Coronary artery (tissue), 2 donors: ENCODE measurements around the gene WDFY4.
A peak's percentile ranks its signal among the peaks of the same experiment; 100 is the strongest.

ENCODE experiments used
- DNase-seq: peaks from one replicate; pipeline ENCODE4 v3.0.0-alpha.2; 2017; ENCODE audit warnings: low spot score
- H3K27ac ChIP-seq, 2 donors: fragments of 200-600 bp; sonication (generic); one replicate each; pipeline ENCODE4 v1.5.1; 2016 to 2019
- H3K4me3 ChIP-seq: fragments of 200-600 bp; sonication (generic); 2 replicates; pipeline ENCODE4 v1.5.1; 2016; ENCODE audit warnings: mild to moderate bottlenecking, moderate library complexity
- TF ChIP-seq, protein P1 (sequence below): fragments of 200-600 bp; sonication (generic); IDR thresholded peaks from one replicate; pipeline ENCODE4 v1.5.1; 2019; ENCODE audit warnings: antibody characterized with exemption

The WDFY4 gene

DNA sequence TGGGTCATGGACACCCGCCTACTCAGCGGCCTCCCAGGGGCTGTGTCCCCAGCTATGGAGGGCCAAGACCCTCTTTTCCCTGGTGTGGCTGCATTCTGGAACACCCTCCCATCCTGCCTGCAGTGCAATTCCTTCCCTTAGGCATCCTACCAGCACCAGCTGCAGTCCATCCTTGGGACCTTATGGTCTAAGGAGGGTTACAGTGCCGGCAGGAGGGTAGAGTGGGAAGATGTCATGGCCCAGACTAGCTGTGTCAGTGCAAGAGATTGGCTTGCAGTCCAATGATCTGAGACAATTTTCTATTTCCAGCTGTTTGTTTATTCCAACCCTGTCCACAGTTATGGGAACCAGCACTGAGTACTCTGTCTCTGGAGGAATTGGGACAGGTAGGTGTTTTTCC, 92.4 kb downstream of the WDFY4 start:
- Histone ChIP-seq H3K4me3 (no peak overlapping the region), H3K27ac (no peak overlapping the region)
- TF ChIP-seq, protein P1, sequence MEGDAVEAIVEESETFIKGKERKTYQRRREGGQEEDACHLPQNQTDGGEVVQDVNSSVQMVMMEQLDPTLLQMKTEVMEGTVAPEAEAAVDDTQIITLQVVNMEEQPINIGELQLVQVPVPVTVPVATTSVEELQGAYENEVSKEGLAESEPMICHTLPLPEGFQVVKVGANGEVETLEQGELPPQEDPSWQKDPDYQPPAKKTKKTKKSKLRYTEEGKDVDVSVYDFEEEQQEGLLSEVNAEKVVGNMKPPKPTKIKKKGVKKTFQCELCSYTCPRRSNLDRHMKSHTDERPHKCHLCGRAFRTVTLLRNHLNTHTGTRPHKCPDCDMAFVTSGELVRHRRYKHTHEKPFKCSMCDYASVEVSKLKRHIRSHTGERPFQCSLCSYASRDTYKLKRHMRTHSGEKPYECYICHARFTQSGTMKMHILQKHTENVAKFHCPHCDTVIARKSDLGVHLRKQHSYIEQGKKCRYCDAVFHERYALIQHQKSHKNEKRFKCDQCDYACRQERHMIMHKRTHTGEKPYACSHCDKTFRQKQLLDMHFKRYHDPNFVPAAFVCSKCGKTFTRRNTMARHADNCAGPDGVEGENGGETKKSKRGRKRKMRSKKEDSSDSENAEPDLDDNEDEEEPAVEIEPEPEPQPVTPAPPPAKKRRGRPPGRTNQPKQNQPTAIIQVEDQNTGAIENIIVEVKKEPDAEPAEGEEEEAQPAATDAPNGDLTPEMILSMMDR: no peak
- DNase-seq: no peak

DNA sequence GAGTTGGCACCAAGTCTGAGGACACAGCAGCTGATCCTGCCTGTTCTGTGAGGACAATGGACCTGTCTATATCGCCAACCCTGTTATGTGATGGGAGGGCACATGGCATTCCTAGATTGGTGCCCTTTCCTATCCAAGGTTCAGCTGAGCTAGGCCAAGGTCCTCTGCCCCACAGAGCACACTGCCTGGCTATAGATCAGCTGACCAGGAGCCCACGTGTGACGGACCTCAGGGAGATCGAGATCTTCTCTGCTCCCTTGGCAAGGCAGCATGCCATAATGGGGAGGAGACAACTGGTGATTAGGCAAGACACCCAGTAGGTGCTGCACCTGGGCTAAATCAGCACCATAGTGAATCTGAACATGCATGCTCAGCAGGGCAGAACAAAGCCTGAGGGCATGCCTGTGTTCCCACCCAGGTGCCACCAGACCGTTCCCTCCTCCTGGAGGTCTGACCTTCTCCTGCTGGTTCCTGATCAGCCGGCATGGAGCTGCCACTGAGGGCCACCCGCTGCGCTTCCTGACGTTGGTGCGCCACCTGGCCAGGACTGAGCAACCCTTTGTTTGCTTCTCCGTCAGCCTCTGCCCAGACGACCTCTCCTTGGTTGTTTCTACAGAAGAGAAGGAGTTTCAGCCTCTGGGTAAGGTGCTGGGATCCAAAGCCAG, 93.7 kb downstream of the WDFY4 start:
- H3K27ac ChIP-seq: no peak overlapping the region
- DNase-seq: peak; percentile 53
- no peak overlapping the region for H3K4me3 ChIP-seq
- TF ChIP-seq, protein P1: no peak

- TF ChIP-seq, protein P1: no peak
- Histone ChIP-seq H3K4me3 (no peak overlapping the region), H3K27ac (no peak overlapping the region)
- DNase-seq: peak; percentile 47
These were observed 94.4 kb downstream of the WDFY4 start for GRCh38 chr10:48779077-48779476.

DNA sequence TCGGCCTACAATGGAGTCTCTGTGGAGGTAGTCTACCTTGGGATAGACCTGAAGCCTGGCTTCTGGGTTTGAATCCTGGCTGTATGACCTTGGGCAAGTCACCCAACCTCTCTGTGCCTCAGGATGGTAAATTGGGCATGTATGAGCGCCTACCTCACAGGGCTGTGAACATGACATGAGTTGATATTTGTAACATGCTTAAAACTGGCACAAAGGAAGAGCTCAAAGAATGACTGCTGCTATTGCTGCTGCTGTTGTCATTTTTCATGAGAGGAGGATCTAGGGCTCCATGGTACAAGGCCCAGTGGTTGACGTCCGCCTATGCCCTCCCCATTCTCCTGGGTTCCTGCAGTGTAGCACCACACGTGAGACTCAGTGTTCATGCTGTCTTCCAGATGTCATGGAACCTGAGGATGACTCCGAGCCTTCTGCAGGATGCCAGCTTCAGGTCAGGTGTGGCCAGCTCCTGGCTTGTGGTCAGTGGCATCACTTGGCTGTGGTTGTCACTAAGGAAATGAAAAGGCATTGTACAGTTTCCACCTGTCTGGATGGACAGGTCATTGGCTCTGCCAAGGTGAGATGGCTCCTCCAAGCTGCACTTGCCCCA, 95.0 kb downstream of the WDFY4 start:
- TF ChIP-seq, protein P1: no peak
- Histone ChIP-seq H3K4me3 (no peak overlapping the region), H3K27ac (no peak overlapping the region)
- DNase-seq: peak; percentile 41

DNA sequence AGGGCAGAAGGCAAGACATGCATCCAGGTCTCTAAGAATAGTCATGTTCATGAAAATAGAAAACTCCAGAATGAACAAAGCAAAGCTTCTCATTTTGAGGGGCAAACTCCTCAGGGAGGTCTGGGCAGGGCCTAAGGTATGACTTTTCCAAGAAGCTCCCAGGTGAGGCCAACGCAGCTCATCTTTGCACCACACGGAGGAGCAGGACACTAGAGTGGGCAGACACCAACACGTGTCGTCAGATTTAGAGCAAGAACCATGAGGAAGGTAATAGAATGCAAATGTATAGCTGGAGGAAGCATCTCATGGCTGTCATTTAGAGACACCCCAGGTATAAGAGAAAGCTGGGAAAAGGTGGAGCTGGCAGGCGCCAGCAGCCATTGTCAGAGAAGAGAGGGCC, 95.7 kb downstream of the WDFY4 start:
- no peak for DNase-seq
- TF ChIP-seq, protein P1: no peak
- no peak overlapping the region for H3K27ac ChIP-seq

DNA sequence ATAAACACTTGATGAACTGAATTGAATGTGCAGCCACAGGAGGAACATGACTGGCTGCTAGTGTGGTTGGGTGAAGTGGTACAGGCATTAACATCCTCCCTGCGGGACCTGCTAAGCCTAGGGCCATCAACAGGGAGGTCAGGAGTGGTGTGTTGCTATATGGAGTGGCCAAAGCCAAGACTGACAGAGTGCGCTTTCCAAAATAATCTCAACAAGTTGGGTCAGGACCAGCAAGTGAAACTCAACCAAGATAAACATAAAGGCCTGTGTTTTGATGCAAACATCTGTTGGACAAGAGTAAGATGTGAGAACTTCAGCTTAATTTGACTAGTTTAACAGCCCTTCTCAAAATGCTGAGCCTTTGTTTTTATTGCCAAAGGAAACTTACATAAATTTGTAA, 97.7 kb downstream of the WDFY4 start:
- TF ChIP-seq, protein P1: no peak
- DNase-seq: peak; percentile 47
- Histone ChIP-seq H3K27ac (no peak overlapping the region), H3K4me3 (no peak overlapping the region)

More for the DNA sequence above, 95.7 kb downstream of the WDFY4 start:
- H3K4me3 ChIP-seq: no peak overlapping the region

DNA sequence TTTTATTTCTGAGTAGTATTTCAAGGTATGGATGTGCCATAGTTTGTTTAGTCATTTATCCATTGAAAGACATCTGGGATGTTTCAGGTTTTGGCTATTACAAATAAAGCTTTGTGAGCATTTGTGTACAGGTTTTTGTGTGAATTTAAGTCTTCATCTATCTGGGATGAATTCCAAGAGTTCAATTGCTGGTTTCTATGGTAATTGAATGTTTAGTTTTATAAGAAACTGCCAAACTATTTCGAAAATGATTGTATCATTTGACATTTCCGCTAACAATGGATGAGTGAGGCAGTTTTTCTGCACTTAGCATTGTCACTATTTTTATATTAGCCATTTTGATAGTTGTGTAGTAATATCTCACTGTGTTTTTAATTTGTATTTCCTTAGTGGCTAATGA, 99.4 kb downstream of the WDFY4 start:
- H3K4me3 ChIP-seq: no peak overlapping the region
- DNase-seq: no peak
- no peak overlapping the region for H3K27ac ChIP-seq
- TF ChIP-seq, protein P1: no peak
